Ovary (tissue), 9 donors: ENCODE measurements around the gene NDE1. TPM values are rescaled to one million over a fixed set of nuclear protein-coding genes. Genes with fewer than 3 reads are reported as not detected.
"Not testable (repeated sequence)": the region's sequence is repeated elsewhere in the genome, so short reads cannot be mapped to it uniquely, and the experiment has no call there.

ENCODE experiments used
- DNase-seq, 5 donors: peaks; one replicate each; pipeline ENCODE4 v3.0.0-alpha.2; 2019 to 2020
- H3K27ac ChIP-seq, 2 donors: fragments of 200-600 bp; one replicate each; pipeline versions ENCODE4 v1.5.1 to v1.8.0; 2019 to 2022
- H3K27me3 ChIP-seq: fragments of 200-600 bp; one replicate; pipeline ENCODE4 v1.8.0; 2022
- H3K36me3 ChIP-seq: fragments of 200-600 bp; sonication (generic); one replicate; pipeline ENCODE4 v1.5.1; 2019
- H3K4me1 ChIP-seq: one replicate; pipeline ENCODE4 v1.8.1; 2013; ENCODE audit warnings: mild to moderate bottlenecking, moderate library complexity; ENCODE audit not compliant: insufficient read depth
- H3K4me3 ChIP-seq: fragments of 200-600 bp; sonication (generic); one replicate; pipeline ENCODE4 v1.5.1; 2017
- H3K9me3 ChIP-seq, 2 donors: fragments of 200-600 bp in 1 of 2; sonication (generic) in 1 of 2; one replicate each; pipeline versions ENCODE4 v1.5.1 to v1.8.1; 2013 to 2019; ENCODE audit warnings: mild to moderate bottlenecking in 1 of 2, moderate library complexity in 1 of 2
- CTCF ChIP-seq, 3 donors: fragments of 450-650 bp in 2 of 3; fragments of 200-600 bp in 1 of 3; IDR thresholded peaks; one replicate each; pipeline versions ENCODE4 v1.5.1 to v1.8.0; 2016 to 2022; ENCODE audit warnings: antibody characterized with exemption in 3 of 3, mild to moderate bottlenecking in 1 of 3
- EP300 ChIP-seq: sonication (generic); formaldehyde crosslinking; IDR thresholded peaks from one replicate; pipeline ENCODE4 v1.6.1; 2017; ENCODE audit warnings: antibody characterized with exemption
- POLR2A ChIP-seq: fragments of 450-650 bp; IDR thresholded peaks from one replicate; pipeline ENCODE4 v1.6.1; 2017; ENCODE audit warnings: antibody characterized with exemption, mild to moderate bottlenecking, moderate library complexity
- WGBS, 3 donors: extraction: QIAGEN DNeasy Blood & Tissue Kit in 1 of 3; methylation state at CpG; one replicate each; pipeline versions ENCODE4 v1.1.5 to v1.1.7; 2013 to 2017; 5-methylcytosine and 5-hydroxymethylcytosine counted together
- intact Hi-C, 4 donors: fragments of 100-400 bp; cut with DNase I; formaldehyde crosslinking; loops; one replicate each; pipeline versions ENCODE4 v1.11.0 to v1.15.1; 2022 to 2023
- polyA plus RNA-seq, 2 donors: library from polyadenylated mRNA; stranded (reverse); fragments of 200-250 nt in 1 of 2; fragments of 350-450 nt in 1 of 2; fragmentation: Illumina TruSeq in 1 of 2; extraction: RNeasy Lipid Tissue Mini Kit (QIAGEN cat#74804) in 1 of 2; gene quantifications; one replicate each; pipeline ENCODE4 v1.2.3, GENCODE V29; 2013 to 2014
- total RNA-seq, 7 donors: library from RNA; depleted of rRNA in 2 of 7; stranded (reverse); fragments of >200 nt in 2 of 7; fragmentation: NEBNext Ultra II Directional in 3 of 7; extraction: Animal tissue kit (Norgen Biotek cat#: 25700) in 3 of 7; gene quantifications; one replicate each; pipeline versions ENCODE4 v1.1.0 to v1.2.4, GENCODE V29; 2016 to 2023
- donor health status: DM: no; HTN: no; CAD: no; lungs with moderate emphysema.
- donor health status: DM: no; HTN: no; CAD: no.
- donor health status: Bipolar disorder and iron deficiency.
- donor health status: DM: yes; HTN: yes; CAD: no.
- donor health status: DM: no; HTN: no; CAD: no.
- donor health status: DM: yes; HTN: yes; CAD: no.

The NDE1 gene
- total and polyA plus RNA-seq, 9 donors: 9.8 to 31.9 (median 22.4) TPM

- no peak overlapping the region for H3K4me3 ChIP-seq
- no peak for TF ChIP-seq EP300
- TF ChIP-seq CTCF (IDR thresholded peaks at IDR 0.05): no peak
- TF ChIP-seq POLR2A: no peak
- H3K27ac ChIP-seq: no peak overlapping the region
- no peak for DNase-seq
- no peaks in the 10 kb centered on the region for H3K4me1 ChIP-seq
- no peaks in the 10 kb centered on the region for H3K9me3 ChIP-seq
- no peaks in the 10 kb centered on the region for H3K36me3 ChIP-seq
- WGBS, 3 donors: 83 to 90% (median 87%) methylated on average over 18 of the region's 18 CpGs
- intact Hi-C loops: no loop called here
- no peaks in the 10 kb centered on the region for H3K27me3 ChIP-seq
Measured at GRCh38 chr16:15726715-15727114, 76.7 kb downstream of the NDE1 start.

GRCh38 chr16:15727697-15728096 is 77.7 kb downstream of the NDE1 start:
- not testable (repeated sequence) for H3K4me1 ChIP-seq, H3K36me3 ChIP-seq
- 96 to 97% (median 97%) methylated on average over 5 of the region's 5 CpGs for WGBS, 3 donors

GRCh38 chr16:15729152-15729551 is 79.1 kb downstream of the NDE1 start:
- TF ChIP-seq POLR2A (no peak), EP300 (no peak)
- Histone ChIP-seq H3K27me3 (no peaks in the 10 kb centered on the region), H3K9me3 (no peaks in the 10 kb centered on the region), H3K4me1 (no peaks in the 10 kb centered on the region), H3K36me3 (no peaks in the 10 kb centered on the region), H3K27ac (no peak overlapping the region), H3K4me3 (no peak overlapping the region)
- intact Hi-C loops: no loop called here
- 92 to 95% (median 92%) methylated on average over 7 of the region's 7 CpGs for WGBS, 3 donors
- no peak for DNase-seq

More at GRCh38 chr16:15727697-15728096, 77.7 kb downstream of the NDE1 start:
- intact Hi-C loops, H3K27ac ChIP-seq, H3K4me3 ChIP-seq, H3K9me3 ChIP-seq, H3K27me3 ChIP-seq, DNase-seq: not testable (repeated sequence)

GRCh38 chr16:15732416-15732815 is 82.4 kb downstream of the NDE1 start:
- no peak overlapping the region for H3K4me3 ChIP-seq
- no peaks in the 10 kb centered on the region for H3K27me3 ChIP-seq
- DNase-seq: no peak
- H3K4me1 ChIP-seq: no peaks in the 10 kb centered on the region
- TF ChIP-seq EP300 (no peak), POLR2A (no peak), CTCF (IDR thresholded peaks at IDR 0.05) (no peak)
- H3K9me3 ChIP-seq: no peaks in the 10 kb centered on the region
- 83 to 90% (median 86%) methylated on average over 6 of the region's 6 CpGs for WGBS, 3 donors
- intact Hi-C loops: no loop called here
- H3K36me3 ChIP-seq: no peaks in the 10 kb centered on the region
- no peak overlapping the region for H3K27ac ChIP-seq

- peaks cover 1% of the 10 kb centered on the region for H3K4me1 ChIP-seq
- no peak for DNase-seq
Measured at GRCh38 chr16:15735610-15736009, 85.6 kb downstream of the NDE1 start.

More at GRCh38 chr16:15735610-15736009, 85.6 kb downstream of the NDE1 start:
- Histone ChIP-seq H3K9me3 (no peaks in the 10 kb centered on the region), H3K4me3 (no peak overlapping the region), H3K27me3 (no peaks in the 10 kb centered on the region), H3K27ac (no peak overlapping the region), H3K36me3 (no peaks in the 10 kb centered on the region)
- WGBS, 3 donors: 88 to 93% (median 90%) methylated on average over 3 of the region's 3 CpGs
- TF ChIP-seq EP300: no peak
- TF ChIP-seq CTCF (IDR thresholded peaks at IDR 0.05): no peak
- TF ChIP-seq POLR2A: no peak
- intact Hi-C loops: no loop called here
